HG02870 (cell line): Measurements from ENCODE around the gene SNX21.
A peak's percentile ranks its signal among the peaks of the same experiment; 100 is the strongest.
"Not testable (repeated sequence)": the region's sequence is repeated elsewhere in the genome, so short reads cannot be mapped to it uniquely, and the experiment has no call there.

Experiments used
- ATAC-seq: cut with Tn5 transposase; IDR thresholded peaks from one replicate; pipeline ENCODE4 v1.9.1; 2021; ENCODE audit warnings: mild to moderate bottlenecking, moderate library complexity; ENCODE audit not compliant: unreplicated experiment

The SNX21 gene, protein sequence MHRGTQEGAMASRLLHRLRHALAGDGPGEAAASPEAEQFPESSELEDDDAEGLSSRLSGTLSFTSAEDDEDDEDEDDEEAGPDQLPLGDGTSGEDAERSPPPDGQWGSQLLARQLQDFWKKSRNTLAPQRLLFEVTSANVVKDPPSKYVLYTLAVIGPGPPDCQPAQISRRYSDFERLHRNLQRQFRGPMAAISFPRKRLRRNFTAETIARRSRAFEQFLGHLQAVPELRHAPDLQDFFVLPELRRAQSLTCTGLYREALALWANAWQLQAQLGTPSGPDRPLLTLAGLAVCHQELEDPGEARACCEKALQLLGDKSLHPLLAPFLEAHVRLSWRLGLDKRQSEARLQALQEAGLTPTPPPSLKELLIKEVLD

DNA sequence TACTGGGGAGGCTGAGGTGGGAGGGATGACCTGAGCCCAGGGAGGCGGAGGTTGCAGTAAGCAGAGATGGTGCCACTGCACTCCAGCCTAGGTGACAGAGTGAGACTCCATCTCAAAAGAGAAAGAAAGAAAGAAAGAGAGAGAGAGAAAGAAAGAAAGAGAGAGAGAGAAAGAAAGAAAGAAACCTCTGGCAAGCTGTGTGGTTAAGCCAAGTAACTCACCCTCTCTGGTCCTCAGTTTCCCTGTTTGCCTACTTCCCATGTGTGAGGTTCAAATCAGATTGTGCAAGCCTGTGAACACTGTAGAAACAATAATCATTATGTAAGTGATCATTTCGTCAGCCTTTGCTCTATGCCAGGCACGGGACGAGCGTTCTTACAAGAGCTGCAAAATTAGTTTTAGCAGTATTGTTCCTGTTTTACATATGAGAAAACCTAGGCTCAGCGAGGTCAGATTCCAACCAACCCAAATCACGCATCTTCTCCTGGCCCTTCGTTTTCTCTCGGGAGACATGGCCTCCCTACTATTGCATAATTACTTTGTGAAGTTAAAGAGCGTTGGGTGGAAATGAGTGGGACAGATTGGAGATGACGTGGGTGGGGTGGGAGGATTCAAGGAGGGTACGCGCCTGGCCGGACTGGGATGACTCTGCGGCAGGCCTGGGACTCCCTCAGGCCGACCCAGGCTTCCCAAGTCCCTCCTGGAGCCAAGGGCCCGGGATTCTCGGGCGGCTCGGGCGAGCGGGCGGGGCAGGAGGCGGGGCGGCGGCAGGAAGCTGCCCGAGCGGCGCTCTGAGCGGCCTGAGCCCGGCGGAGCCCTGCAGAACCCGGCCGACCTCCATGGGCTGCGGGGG lies at the start of gene SNX21:
Gene SNX21 (plus strand): TSS at position 770 of the 853 bp plus-strand sequence. CDS start 121 bp downstream, outside the sequence.
- ATAC-seq, result no peak

DNA sequence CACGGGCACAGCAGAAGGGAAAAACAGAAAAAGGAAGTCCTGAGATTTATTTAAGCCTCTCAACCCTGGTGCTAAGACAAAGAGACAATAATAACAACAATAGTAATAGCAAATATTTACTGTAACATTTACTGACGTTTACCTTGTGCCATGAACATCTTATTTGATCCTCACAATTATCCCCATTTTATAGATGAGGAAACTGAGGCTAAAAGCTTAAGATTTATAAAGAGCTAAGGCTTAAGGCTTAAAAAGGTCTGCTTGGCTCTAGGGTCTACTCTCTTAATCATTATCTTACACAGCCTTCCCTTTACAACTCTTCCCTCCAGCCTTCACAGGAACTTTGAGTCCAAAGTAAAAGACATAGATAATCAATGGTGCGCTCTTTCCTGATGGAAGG lies 45.2 kb upstream of the SNX21 start:
- no peak for ATAC-seq

DNA sequence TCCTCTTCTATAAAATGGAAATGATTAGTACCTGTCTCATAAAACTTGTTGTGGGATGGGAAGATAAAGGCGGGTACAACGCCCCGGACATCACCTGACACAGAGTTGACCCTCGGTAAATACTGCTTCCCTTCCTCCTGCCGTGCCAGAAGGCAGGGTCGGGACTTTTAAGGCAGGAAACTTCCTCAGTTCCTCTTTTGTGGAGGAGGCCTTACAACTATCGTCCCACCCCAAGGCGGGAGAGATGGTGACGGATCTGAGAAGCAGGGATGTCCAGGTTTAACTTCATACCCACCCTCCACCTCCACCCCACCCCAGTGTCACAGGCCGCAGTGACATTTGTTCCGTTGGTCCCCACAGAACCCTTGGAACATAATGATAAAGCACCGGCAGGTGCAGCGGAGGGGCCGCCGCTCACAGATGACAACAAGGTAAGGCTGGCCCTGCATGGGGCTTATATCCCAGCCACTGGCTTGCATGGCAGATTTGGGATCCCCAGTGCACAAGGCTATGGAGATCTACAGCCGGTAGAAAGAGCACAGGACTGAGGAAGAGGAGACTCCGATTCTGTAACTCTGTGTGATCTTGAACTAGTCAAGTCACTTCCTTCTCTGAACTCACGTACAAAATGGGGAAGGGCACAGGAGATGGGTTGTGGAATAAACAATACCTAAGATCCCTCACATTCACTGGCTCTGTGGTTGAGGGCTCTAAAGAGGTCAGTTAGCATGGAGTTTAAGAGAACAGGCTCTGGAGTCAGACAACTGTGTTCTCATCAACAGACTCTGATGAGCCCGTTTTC lies 41.1 kb upstream of the SNX21 start:
- no peak for ATAC-seq

DNA sequence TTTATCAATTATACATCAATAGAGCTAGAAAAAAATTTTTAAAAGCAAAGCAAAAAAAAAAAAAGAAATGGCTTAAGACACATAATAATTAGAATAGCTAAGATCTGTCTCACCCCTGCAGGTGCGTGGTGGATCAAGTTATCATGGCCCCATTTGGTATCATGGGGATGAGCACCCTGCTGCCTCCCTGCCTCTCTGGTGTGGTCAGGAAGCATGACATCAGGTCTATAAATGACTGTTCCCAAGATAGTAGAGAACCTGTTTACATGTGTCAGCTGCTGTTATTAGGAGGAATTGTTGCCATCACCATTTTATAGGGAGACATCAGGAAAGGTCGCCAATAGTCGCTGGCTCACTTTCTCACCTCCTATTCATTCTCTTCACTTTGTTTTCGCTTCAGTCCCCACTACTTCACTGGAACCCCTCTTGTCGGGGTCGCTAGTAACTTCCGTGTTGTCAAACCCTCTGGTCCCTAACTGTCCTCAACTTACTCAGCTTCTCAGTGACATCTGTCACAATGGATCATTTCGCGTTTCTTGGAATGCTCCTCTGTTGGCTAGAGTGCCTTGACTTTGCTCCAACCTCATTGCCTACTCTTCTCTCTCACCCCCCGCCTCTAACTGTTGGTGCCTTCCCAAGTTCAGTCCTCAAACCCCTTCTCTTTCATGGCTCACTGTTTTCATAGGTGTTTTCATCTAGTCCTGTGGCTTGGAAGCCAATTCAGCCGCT lies 37.1 kb upstream of the SNX21 start:
- ATAC-seq, result no peak

DNA sequence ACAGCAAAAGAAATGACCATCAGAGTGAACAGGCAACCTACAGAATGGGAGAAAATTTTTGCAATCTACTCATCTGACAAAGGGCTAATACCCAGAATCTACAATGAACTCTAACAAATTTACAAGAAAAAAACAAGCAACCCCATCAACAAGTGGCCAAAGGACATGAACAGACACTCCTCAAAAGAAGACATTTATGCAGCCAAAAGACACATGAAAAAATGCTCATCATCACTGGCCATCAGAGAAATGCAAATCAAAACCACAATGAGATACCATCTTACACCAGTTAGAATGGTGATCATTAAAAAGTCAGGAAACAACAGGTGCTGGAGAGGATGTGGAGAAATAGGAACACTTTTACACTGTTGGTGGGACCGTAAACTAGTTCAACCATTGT lies 36.1 kb upstream of the SNX21 start:
- not testable (repeated sequence) for ATAC-seq

DNA sequence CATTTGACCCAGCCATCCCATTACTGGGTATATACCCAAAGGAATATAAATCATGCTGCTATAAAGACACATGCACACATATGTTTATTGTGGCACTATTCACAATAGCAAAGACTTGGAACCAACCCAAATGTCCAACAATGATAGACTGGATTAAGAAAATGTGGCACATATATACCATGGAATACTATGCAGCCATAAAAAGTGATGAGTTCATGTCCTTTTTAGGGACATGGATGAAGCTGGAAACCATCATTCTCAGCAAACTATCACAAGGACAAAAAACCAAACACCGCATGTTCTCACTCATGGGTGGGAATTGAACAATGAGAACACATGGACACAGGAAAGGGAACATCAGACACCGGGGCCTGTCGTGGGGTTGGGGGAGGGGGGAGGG lies 35.6 kb upstream of the SNX21 start:
- not testable (repeated sequence) for ATAC-seq

DNA sequence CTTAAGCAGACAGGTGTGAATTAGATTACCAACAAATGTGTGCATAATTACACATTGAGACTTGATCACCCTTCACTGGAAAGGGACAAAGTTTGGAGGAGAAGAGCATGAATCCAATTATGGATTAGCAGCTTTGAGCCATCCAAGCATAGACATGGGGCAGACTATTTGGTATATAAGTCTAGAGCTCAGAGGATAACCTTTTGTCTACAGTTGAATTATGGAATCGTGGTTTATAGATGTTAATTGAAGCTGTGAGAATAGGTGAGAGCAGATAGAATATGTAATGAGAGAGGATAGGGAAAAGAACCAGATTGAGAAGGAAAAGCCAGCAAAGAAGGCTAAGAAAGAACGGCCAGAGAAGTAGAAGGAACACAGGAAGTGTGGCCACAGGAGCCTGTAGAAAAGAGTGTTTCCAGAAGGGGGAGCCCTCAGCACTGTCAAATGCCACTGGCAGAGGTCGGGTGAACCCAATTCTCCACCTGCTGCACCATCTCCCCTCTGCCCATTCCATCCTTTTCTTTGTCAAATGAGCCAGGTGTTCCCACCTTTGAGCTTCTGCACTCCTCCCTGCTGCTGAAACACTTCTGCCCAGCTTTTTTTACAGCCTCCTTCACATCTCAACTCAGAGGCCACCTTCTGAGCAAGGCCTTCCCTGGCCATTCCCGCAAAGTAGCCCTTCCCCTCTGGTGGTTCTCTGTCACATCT lies 34.5 kb upstream of the SNX21 start:
- no peak for ATAC-seq

DNA sequence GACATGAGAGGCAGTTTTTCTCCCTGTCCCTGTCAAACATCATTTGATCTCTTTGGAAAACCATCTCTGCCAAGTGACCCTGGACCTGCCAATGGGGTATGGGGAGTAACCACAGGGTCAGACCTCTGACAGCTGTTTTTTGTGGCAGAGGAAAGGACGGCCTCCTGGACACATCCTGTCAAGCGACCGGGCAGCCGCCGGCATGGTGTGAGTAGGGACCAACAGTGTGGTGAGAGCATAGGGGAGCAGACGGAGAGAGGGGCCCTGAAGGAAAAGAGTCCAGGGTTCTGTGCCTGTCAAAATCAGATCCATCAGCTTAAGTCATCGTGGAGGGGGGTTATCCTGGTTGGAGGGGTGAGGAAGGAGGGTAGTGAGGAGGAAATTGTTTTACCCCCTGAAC lies 31.7 kb upstream of the SNX21 start:
- ATAC-seq, result no peak

DNA sequence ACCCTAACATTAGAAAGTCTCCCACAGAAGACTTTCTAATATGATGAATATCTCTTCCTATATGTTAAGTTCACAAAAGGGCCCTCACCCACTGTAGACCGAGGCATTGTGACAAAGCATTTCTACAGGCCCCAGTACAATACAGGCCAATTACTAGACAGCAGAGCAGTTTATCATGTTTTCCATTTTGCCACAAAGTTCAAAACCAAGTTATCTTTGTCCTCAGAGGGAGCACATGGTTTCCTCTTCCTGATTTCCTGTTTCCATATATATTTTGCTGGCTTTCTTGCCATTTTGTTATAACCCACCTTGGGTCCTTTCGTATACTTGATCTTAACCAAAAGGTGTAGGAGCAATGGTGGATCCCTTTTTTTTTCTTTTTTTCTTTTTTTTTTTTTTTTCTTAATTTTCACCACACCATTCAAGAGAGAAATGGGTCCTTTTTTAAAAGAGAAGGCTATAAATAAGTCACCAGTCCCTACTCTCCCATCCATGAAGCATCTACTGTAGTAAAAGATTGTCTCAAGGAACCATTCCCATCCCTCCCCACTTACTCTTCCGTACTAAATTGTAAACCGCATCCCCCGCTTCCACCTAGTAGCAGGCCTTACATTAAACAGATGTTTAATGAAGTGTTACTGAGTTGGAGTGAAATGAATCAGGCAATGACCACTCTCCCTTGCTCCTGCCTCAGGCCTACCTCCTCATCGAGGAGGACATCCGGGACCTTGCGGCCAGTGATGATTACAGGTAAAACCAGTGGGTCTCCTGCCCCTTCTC lies 23.2 kb upstream of the SNX21 start:
- ATAC-seq, result no peak

DNA sequence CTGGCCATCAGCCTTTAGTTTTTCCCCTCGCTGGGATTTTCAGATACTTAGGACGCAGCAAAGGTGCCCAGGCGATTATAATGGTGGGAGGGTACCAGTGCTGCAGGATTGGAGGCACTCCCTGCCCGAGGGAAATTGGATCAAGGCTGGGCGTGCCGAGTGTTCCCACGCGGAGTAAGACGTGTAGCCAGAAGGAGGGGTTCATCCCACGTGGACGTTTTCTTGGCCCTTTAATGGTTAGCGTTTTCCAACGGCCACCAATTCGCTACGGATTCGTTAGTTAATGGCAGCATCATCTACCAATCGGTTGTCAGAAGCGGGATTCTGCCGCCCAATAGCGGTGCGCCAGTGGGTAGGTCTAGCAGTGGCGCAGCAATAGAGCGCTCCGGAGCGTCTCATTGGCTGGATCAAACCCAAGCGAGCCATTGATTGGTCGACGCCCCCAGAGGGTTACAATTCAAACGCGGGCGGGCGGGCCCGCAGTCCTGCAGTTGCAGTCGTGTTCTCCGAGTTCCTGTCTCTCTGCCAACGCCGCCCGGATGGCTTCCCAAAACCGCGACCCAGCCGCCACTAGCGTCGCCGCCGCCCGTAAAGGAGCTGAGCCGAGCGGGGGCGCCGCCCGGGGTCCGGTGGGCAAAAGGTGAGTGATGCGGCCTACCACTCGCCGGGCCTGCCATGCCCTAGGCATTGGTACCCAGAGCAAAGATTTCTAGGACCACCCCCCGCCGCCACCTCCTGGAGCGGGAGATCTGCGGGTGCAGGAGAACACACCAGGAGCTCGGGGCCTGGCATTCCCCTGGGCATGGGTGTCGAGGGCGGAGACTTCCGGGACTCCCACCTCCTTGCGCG lies 21.2 kb upstream of the SNX21 start, which contains the start of gene UBE2C:
Gene UBE2C (plus strand): TSS at position 488 of the 849 bp plus-strand sequence. CDS start 52 bp downstream, at position 540.
- peak; percentile 97 for ATAC-seq

DNA sequence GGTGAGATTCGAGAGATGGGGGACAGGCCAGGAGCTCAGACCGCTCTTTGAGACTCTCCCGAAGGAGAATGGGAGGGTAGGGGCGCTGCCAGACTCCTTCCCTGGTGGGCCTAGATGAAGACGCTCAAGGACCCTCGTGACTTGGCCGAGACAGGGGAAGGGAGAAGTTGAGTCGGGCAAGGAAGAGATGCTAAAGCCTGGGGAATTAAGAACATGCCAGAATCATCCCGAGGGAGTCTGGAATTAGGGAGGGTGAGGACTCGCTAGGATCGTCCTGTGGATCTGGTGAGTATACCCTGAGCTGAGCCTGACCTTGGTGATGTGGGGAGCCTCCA lies 20.6 kb upstream of the SNX21 start:
- no peak for ATAC-seq

DNA sequence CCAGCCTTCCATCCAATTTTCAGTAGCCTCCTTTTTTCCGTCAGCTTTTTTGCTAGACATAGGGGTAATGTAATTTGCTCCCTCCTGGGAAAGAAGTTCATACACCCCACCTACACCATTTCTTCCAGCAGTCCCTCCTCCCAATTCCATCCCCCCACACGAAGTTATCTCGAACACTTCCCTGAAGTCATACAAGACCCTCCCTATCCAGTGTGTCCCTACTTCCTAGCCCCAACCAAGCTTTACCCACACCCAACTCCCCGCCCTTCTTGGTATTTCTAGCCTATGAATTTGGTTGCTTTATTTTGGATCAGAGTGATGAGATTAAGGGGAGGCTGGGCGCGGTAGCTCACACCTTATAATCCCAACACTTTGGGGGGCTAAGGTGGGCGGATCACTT lies 20.1 kb upstream of the SNX21 start:
- ATAC-seq, result no peak

DNA sequence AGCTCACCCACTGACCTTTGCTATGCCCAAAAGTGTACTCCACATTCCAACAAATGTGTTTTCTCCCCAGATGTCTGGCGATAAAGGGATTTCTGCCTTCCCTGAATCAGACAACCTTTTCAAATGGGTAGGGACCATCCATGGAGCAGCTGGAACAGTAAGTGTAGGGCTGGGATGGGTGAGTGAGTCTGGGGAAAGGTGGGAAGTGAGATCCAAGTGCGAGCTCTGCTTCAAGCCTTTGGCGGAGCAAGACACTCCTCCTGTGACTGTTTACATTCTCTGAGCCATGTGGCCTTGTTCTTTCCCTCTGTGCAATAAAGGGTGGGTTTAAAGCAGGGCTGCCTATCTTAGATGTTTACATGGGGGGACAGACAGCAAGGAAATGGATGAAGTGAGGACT lies 19.3 kb upstream of the SNX21 start:
- ATAC-seq, result no peak

DNA sequence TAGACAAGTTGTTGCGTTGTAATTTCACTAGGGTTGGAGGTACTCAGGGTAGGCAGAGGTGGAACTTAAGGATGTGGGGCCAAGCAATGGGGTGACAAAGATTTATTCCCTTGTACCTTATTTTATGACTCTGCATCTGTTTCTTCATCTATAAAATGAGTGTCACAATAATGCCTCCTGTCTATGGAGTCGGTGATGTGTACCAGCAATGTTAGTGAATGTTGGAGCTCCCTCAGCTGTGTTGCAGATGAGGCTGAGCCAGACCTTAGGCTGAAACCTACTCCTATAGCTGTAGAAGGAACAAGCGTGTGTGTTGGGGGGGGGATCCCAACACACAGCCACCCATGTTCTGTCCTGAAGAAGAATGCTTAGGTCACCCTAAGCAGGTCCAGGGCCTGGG lies 16.6 kb upstream of the SNX21 start:
- no peak for ATAC-seq

DNA sequence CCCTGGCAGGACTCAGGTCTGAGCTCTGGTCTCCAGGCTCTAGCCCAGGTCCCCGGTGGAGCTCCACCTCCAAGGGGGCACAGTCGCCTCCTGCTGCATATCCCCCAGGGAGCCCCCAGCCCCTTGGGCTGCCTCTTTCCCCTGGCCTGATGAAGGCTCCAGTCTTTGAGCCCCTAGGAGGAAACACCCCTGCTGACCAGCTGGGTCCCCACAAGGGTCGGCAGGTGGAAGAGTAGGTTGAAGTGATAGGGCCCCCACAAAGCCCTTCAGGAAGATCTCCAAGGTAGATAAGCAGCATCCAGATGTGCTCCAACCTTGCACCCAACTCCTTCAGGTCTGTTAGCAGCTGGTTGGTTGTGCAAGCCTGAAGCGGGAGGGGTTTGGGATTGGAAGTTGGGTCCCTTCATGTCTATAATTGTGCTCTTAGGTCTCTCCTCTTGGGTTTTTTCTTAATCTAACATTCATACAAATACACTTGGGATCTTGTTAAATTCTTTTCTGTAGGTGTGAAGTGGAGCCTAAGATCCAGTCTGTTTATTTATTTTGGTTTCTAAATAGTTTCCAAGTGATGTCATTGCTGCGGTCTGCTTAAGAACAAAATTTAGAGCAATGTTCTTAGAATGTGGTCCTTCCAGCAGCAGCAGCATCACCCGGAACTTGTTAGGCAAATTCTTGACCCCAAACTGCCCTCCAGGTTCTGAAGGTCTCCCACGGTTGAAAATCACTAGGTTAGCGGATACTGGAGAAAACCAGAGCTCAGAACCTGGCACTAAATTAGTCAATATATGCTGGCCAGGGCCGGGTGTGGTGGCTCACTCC lies 16.0 kb upstream of the SNX21 start:
- no peak for ATAC-seq

DNA sequence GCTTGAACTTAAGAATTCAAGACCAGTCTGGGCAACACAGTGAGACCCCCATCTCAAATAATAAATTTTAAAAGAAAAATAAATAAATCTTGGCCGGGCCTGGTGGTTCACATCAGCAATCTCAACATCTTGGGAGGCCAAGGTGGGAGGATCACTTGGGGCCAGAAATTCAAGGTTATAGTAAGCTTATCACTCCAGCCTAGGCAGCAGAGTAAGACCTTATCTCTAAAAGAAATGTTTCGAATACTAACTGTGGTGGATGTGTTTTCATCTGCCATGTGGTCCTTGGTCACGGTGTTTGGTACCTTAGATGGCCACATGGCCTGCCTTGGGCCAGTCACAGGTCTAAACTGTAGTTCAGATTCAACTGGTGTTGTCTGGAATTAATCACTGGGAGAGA lies 15.4 kb upstream of the SNX21 start:
- ATAC-seq, result no peak

DNA sequence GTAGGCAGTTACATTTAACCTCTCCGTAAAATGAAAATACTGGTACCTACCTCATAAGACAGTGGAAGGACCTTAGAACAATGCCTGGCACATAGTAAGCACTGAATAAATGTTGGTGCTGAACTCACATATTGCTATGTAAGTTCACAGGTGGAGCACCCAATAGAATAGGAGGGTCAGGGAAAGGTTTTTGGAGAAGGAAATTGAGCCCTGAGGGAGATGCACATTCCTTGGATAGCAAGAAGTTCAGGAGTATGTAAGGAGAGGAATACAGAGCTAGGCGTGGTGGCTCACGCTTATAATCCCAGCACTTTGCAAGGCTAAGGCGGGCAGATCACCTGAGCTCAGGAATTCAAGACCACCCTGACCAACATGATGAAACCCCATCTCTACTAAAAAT lies 14.1 kb upstream of the SNX21 start:
- no peak for ATAC-seq

DNA sequence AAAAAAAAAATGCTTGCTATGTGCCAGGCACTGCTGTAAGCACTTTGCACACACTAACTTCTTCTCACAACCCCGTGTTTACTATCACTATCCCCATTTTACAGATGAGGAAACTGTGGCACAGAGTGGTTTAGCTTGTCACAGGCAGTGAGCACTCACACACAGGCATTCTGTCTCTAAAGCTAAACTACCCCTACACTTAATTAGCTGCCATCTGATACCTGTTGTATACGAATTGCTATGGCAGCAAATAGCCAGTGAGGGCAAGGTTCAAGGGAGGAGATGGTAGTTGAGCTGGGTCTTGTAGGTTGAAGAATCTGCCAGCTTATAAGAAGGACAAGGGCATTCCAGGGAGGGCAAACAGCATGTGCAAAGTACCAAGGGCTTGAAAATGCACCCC lies 11.7 kb upstream of the SNX21 start:
- no peak for ATAC-seq
